Measurements from ENCODE around the gene COL16A1.

The COL16A1 gene

DNA sequence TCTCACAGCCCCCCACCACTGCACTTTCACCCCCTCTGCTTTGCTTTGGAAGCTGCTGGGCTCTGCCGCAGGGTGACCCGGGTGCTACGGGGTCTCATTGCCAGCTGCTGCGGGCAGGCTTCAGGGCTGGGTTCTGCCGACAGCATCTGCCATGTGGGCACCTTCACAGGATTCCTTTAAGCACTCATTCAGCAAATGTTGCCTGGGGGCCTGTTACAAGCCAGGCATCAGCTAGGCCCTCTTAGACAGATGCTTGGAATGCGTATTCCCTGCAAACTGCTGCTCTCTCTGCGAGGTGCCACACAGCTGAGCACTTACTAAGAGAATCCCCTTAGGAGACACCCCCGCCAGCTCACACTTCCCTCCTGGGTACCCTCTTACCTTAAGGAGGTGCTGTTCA is 29.2 kb downstream of the COL16A1 start:
- no peak overlapping the region for H3K27ac ChIP-seq (ENCODE audit: low read depth, low read length)
- peaks cover 8% of the 10 kb centered on the region; the same call in 1 of the 2 replicates for H3K36me3 ChIP-seq (ENCODE audit: insufficient read depth, low read length)
- no peak overlapping the region for H2AFZ ChIP-seq (ENCODE audit: low read length, unreplicated experiment)
- H3K4me3 ChIP-seq (ENCODE audit: low read depth, low read length): no peak overlapping the region
- H3K27me3 ChIP-seq (ENCODE audit: insufficient read depth, low read length): no peaks in the 10 kb centered on the region
- H3K79me2 ChIP-seq (ENCODE audit: control insufficient read depth, insufficient read depth, low read length, unreplicated experiment): no peaks in the 10 kb centered on the region
- peaks cover 11% of the 10 kb centered on the region for H3K4me1 ChIP-seq (ENCODE audit: control insufficient read depth, insufficient read depth, low read length, unreplicated experiment)

GRCh38 chr1:31673433-31673832 is 30.4 kb downstream of the COL16A1 start:
- Histone ChIP-seq H3K4me1 (ENCODE audit: control insufficient read depth, insufficient read depth, low read length, unreplicated experiment) (peaks cover 14% of the 10 kb centered on the region), H2AFZ (ENCODE audit: low read length, unreplicated experiment) (no peak overlapping the region), H3K27ac (ENCODE audit: low read depth, low read length) (no peak overlapping the region), H3K79me2 (ENCODE audit: control insufficient read depth, insufficient read depth, low read length, unreplicated experiment) (no peaks in the 10 kb centered on the region), H3K36me3 (ENCODE audit: insufficient read depth, low read length) (peaks cover 8% of the 10 kb centered on the region; the same call in 1 of the 2 replicates), H3K4me3 (ENCODE audit: low read depth, low read length) (no peak overlapping the region), H3K27me3 (ENCODE audit: insufficient read depth, low read length) (no peaks in the 10 kb centered on the region)

- peaks cover 14% of the 10 kb centered on the region for H3K4me1 ChIP-seq (ENCODE audit: control insufficient read depth, insufficient read depth, low read length, unreplicated experiment)
- H3K27ac ChIP-seq (ENCODE audit: low read depth, low read length): no peak overlapping the region
- H3K27me3 ChIP-seq (ENCODE audit: insufficient read depth, low read length): no peaks in the 10 kb centered on the region
- H3K79me2 ChIP-seq (ENCODE audit: control insufficient read depth, insufficient read depth, low read length, unreplicated experiment): no peaks in the 10 kb centered on the region
- no peak overlapping the region for H2AFZ ChIP-seq (ENCODE audit: low read length, unreplicated experiment)
- H3K4me3 ChIP-seq (ENCODE audit: low read depth, low read length): no peak overlapping the region
- H3K36me3 ChIP-seq (ENCODE audit: insufficient read depth, low read length): peaks cover 8% of the 10 kb centered on the region; the same call in 1 of the 2 replicates
Measured at GRCh38 chr1:31672986-31673385, 30.8 kb downstream of the COL16A1 start.

DNA sequence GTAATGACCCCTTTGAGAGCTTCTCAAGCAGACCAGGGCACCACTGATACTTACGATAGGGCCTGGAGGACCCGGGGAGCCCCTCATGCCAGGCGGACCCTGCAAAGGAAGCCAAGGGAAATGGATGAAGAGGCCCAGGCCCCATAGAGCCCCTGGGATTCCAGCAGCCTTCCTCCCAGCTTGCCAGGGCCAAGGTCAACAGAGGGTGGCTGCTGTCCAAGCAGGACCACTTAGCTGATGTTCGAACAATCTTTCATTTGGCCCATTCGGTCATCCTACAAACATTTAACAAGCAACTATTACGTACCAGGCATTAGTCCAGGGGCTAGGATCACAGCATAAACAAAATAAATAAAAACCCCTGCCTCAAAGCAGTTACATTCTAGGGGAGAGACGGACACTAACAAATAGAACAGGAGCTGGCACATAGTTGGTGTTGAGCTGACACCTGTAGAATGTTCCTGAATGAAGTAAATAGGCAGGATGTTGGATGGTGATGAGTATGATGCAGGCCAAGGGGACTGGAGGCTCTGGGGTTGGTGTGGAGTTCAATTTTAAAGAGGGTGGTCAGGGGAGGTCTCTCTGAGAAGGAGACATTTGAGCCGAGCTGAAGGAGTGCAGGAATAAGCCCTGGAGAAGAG is 32.1 kb downstream of the COL16A1 start:
- H2AFZ ChIP-seq (ENCODE audit: low read length, unreplicated experiment): no peak overlapping the region
- H3K27ac ChIP-seq (ENCODE audit: low read depth, low read length): no peak overlapping the region
- H3K4me3 ChIP-seq (ENCODE audit: low read depth, low read length): no peak overlapping the region
- no peaks in the 10 kb centered on the region for H3K79me2 ChIP-seq (ENCODE audit: control insufficient read depth, insufficient read depth, low read length, unreplicated experiment)
- no peaks in the 10 kb centered on the region for H3K27me3 ChIP-seq (ENCODE audit: insufficient read depth, low read length)
- H3K36me3 ChIP-seq (ENCODE audit: insufficient read depth, low read length): peaks cover 8% of the 10 kb centered on the region; the same call in 1 of the 2 replicates
- peaks cover 22% of the 10 kb centered on the region for H3K4me1 ChIP-seq (ENCODE audit: control insufficient read depth, insufficient read depth, low read length, unreplicated experiment)

DNA sequence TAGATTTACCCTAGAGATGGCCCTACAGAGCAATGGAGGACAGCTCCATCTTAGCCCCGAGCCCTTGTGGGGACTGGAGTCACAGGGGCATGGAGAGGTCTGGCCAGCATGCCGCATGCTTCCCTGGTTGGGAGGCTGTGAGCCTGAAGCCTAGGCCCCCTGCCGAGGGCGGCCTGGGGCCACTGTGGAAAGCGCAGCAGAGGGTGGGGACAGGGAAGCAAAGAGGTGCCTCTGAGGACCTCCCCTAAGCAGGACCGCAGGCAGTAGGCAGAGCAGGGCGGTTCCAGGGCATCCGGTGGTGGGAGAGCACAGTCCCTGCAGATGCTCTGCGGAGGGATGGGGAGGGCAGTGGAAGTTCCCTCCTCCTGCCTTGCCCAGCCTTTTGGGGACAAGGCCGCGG is 32.7 kb downstream of the COL16A1 start:
- Histone ChIP-seq H3K4me1 (ENCODE audit: control insufficient read depth, insufficient read depth, low read length, unreplicated experiment) (peaks cover 28% of the 10 kb centered on the region), H3K27me3 (ENCODE audit: insufficient read depth, low read length) (no peaks in the 10 kb centered on the region), H3K79me2 (ENCODE audit: control insufficient read depth, insufficient read depth, low read length, unreplicated experiment) (no peaks in the 10 kb centered on the region), H3K4me3 (ENCODE audit: low read depth, low read length) (no peak overlapping the region), H3K36me3 (ENCODE audit: insufficient read depth, low read length) (peaks cover 8% of the 10 kb centered on the region; the same call in 1 of the 2 replicates), H3K27ac (ENCODE audit: low read depth, low read length) (no peak overlapping the region), H2AFZ (ENCODE audit: low read length, unreplicated experiment) (no peak overlapping the region)

DNA sequence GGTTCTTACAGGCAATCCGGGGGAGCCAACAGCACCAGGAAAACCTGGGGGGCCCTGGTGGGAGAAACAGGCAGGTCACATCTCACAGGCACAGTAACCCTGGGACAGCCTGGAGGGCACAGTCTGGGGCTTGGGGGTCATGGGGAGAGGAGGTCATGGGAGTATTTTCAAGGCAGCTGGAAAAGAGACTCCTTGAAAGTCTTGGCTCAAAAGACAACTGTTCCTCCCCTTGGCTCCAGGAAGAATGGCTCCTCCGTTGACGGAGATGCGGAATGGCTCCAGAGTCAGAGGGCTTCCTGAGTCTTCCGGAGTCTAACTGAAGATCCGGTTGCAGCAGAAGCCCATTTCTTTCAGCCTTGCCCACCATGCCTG is 33.2 kb downstream of the COL16A1 start:
- no peaks in the 10 kb centered on the region for H3K27me3 ChIP-seq (ENCODE audit: insufficient read depth, low read length)
- H3K27ac ChIP-seq (ENCODE audit: low read depth, low read length): no peak overlapping the region
- peaks cover 8% of the 10 kb centered on the region; the same call in 1 of the 2 replicates for H3K36me3 ChIP-seq (ENCODE audit: insufficient read depth, low read length)
- H2AFZ ChIP-seq (ENCODE audit: low read length, unreplicated experiment): no peak overlapping the region
- peaks cover 30% of the 10 kb centered on the region for H3K4me1 ChIP-seq (ENCODE audit: control insufficient read depth, insufficient read depth, low read length, unreplicated experiment)
- H3K4me3 ChIP-seq (ENCODE audit: low read depth, low read length): no peak overlapping the region
- no peaks in the 10 kb centered on the region for H3K79me2 ChIP-seq (ENCODE audit: control insufficient read depth, insufficient read depth, low read length, unreplicated experiment)

DNA sequence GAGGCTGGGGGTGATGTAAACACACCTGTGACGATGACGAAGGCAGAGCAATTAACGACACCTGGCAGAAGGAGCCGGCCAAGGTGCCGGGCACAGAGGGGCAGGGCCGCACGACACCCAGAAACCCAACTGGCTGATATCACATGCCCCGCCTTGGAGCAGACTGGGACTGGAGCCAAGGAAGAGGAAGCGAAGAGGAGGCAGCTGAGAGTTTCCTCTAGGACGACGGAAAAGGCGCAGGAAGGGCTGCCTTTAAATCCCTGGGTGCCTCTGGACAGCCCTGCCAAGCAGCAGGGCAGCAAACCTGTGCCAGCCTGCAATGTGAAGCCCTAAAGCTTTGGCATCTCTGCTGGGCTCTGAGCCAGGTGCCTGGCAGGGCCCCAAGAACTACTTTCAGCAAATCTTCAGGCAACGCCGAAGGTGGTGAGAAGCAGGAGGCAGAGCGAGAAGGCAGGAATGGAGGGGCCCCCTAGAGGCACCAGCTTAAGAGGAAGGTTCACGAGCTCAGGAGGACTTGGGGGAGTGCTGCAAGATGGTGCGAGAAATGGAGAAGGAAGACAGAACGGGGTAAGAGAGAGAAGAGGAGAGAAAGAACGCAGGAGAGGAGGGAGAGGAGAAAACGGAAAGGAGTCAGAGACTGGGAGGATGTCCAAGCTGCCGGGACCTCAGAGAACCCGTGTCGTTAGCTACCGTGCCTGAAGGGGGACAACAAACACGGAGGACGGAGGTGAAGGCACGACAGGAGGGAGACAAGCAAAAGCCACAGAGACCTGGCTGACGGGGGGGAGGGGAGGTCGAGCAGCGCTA is 33.8 kb downstream of the COL16A1 start:
- no peak overlapping the region for H3K27ac ChIP-seq (ENCODE audit: low read depth, low read length)
- H3K36me3 ChIP-seq (ENCODE audit: insufficient read depth, low read length): peaks cover 8% of the 10 kb centered on the region; the same call in 1 of the 2 replicates
- no peaks in the 10 kb centered on the region for H3K79me2 ChIP-seq (ENCODE audit: control insufficient read depth, insufficient read depth, low read length, unreplicated experiment)
- no peak overlapping the region for H2AFZ ChIP-seq (ENCODE audit: low read length, unreplicated experiment)
- no peaks in the 10 kb centered on the region for H3K27me3 ChIP-seq (ENCODE audit: insufficient read depth, low read length)
- peaks cover 30% of the 10 kb centered on the region for H3K4me1 ChIP-seq (ENCODE audit: control insufficient read depth, insufficient read depth, low read length, unreplicated experiment)
- H3K4me3 ChIP-seq (ENCODE audit: low read depth, low read length): no peak overlapping the region

DNA sequence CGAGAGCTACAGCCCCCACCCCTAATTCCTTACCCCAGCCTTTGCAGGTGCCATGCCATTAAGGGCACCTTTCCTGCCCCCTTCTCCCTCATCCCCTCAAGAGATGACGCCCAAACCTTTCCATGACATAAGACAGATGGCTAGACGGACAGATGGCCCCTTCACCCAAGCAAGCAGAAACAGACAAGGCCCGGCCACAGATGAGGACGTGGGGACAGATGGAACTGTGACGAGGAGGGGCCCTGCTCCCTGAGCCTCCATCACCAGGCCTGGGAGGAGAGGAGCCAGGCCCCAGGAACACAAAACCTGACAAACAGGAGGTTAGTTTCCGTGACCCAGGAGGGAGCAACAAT is 34.4 kb downstream of the COL16A1 start:
- Histone ChIP-seq H2AFZ (ENCODE audit: low read length, unreplicated experiment) (no peak overlapping the region), H3K27ac (ENCODE audit: low read depth, low read length) (no peak overlapping the region), H3K4me3 (ENCODE audit: low read depth, low read length) (no peak overlapping the region), H3K27me3 (ENCODE audit: insufficient read depth, low read length) (no peaks in the 10 kb centered on the region), H3K4me1 (ENCODE audit: control insufficient read depth, insufficient read depth, low read length, unreplicated experiment) (peaks cover 30% of the 10 kb centered on the region), H3K79me2 (ENCODE audit: control insufficient read depth, insufficient read depth, low read length, unreplicated experiment) (no peaks in the 10 kb centered on the region), H3K36me3 (ENCODE audit: insufficient read depth, low read length) (peaks cover 8% of the 10 kb centered on the region; the same call in 1 of the 2 replicates)

GRCh38 chr1:31668303-31668883 is 35.4 kb downstream of the COL16A1 start:
- no peak overlapping the region for H2AFZ ChIP-seq (ENCODE audit: low read length, unreplicated experiment)
- no peak overlapping the region for H3K4me3 ChIP-seq (ENCODE audit: low read depth, low read length)
- no peaks in the 10 kb centered on the region for H3K27me3 ChIP-seq (ENCODE audit: insufficient read depth, low read length)
- H3K4me1 ChIP-seq (ENCODE audit: control insufficient read depth, insufficient read depth, low read length, unreplicated experiment): peaks cover 30% of the 10 kb centered on the region
- H3K79me2 ChIP-seq (ENCODE audit: control insufficient read depth, insufficient read depth, low read length, unreplicated experiment): no peaks in the 10 kb centered on the region
- H3K36me3 ChIP-seq (ENCODE audit: insufficient read depth, low read length): peaks cover 8% of the 10 kb centered on the region; the same call in 1 of the 2 replicates
- H3K27ac ChIP-seq (ENCODE audit: low read depth, low read length): no peak overlapping the region

- Histone ChIP-seq H3K4me3 (ENCODE audit: low read depth, low read length) (no peak overlapping the region), H3K27me3 (ENCODE audit: insufficient read depth, low read length) (no peaks in the 10 kb centered on the region), H3K79me2 (ENCODE audit: control insufficient read depth, insufficient read depth, low read length, unreplicated experiment) (no peaks in the 10 kb centered on the region), H3K36me3 (ENCODE audit: insufficient read depth, low read length) (peaks cover 8% of the 10 kb centered on the region; the same call in 1 of the 2 replicates), H2AFZ (ENCODE audit: low read length, unreplicated experiment) (no peak overlapping the region), H3K27ac (ENCODE audit: low read depth, low read length) (no peak overlapping the region), H3K4me1 (ENCODE audit: control insufficient read depth, insufficient read depth, low read length, unreplicated experiment) (peaks cover 30% of the 10 kb centered on the region)
Measured at GRCh38 chr1:31667065-31667785, 36.6 kb downstream of the COL16A1 start.

Measured in ACC112 (cell line).